Activated T-cell treated with anti-CD3 and anti-CD28 coated beads for 4 hours (primary cell): ENCODE data around the gene MYO7B.
"Not testable (repeated sequence)": the region's sequence is repeated elsewhere in the genome, so short reads cannot be mapped to it uniquely, and the experiment has no call there.

Experiments used
- DNase-seq: peaks from one replicate; pipeline ENCODE4 v3.0.0-alpha.2; 2020

Gene MYO7B

GRCh38 chr2:127552846-127553245, 17.4 kb downstream of the MYO7B start:
- no peak for DNase-seq

GRCh38 chr2:127558911-127559310, 23.4 kb downstream of the MYO7B start:
- DNase-seq: no peak

- no peak for DNase-seq
These were observed 24.0 kb downstream of the MYO7B start for GRCh38 chr2:127559454-127559853.

- no peak for DNase-seq
These were observed 24.9 kb downstream of the MYO7B start for GRCh38 chr2:127560201-127560930.

- DNase-seq: no peak
These were observed 25.4 kb downstream of the MYO7B start for GRCh38 chr2:127560931-127561280.

- no peak for DNase-seq
These were observed 25.9 kb downstream of the MYO7B start for GRCh38 chr2:127561371-127561770.

- no peak for DNase-seq
These were observed 27.5 kb downstream of the MYO7B start for GRCh38 chr2:127562936-127563335.

- no peak for DNase-seq
These were observed 28.3 kb downstream of the MYO7B start for GRCh38 chr2:127563458-127564428.

- DNase-seq: no peak
These were observed 29.2 kb downstream of the MYO7B start for GRCh38 chr2:127564429-127565260.

GRCh38 chr2:127565261-127566138, 30.0 kb downstream of the MYO7B start:
- no peak for DNase-seq

GRCh38 chr2:127566139-127566417, 30.6 kb downstream of the MYO7B start:
- no peak for DNase-seq

GRCh38 chr2:127566576-127566975, 31.1 kb downstream of the MYO7B start:
- DNase-seq: no peak

- no peak for DNase-seq
These were observed 31.9 kb downstream of the MYO7B start for GRCh38 chr2:127567351-127567854.

GRCh38 chr2:127568128-127568527, 32.6 kb downstream of the MYO7B start:
- no peak for DNase-seq

- DNase-seq: no peak
These were observed 34.2 kb downstream of the MYO7B start for GRCh38 chr2:127569666-127570065.

GRCh38 chr2:127570282-127571250, 35.1 kb downstream of the MYO7B start:
- no peak for DNase-seq

- not testable (repeated sequence) for DNase-seq
These were observed 36.9 kb downstream of the MYO7B start for GRCh38 chr2:127572352-127572751.

GRCh38 chr2:127572841-127573240, 37.4 kb downstream of the MYO7B start:
- no peak for DNase-seq

GRCh38 chr2:127573298-127573697, 37.8 kb downstream of the MYO7B start:
- DNase-seq: no peak

- no peak for DNase-seq
These were observed 38.3 kb downstream of the MYO7B start for GRCh38 chr2:127573771-127574170.

- DNase-seq: no peak
These were observed 39.2 kb downstream of the MYO7B start for GRCh38 chr2:127574656-127575055.
